MCF 10A (cell line): ENCODE data around the gene CLCA1. TPM values are rescaled to one million over a fixed set of nuclear protein-coding genes. Genes with fewer than 3 reads are reported as not detected.

Experiments used
- BruUV-seq: library from RNA; stranded (reverse); fragments of 400-500 nt; replicated peaks from 2 replicates; lab custom pipeline; 2021; lab: Mats Ljungman, UMichigan
- CTCF ChIA-PET: fragments of 300-600 bp; sonication (Branson Sonifier 250); formaldehyde crosslinking; extraction: SDS; loops from one replicate; lab custom pipeline; 2021; ENCODE audit warnings: antibody characterized with exemption, inconsistent platforms; lab: Yijun Ruan, JAX
- POLR2A ChIA-PET: fragments of 300-600, 350-650 bp; sonication (Branson Sonifier 250); formaldehyde crosslinking; extraction: SDS; loops from one replicate; lab custom pipeline; 2020; ENCODE audit warnings: antibody characterized with exemption, inconsistent platforms; lab: Yijun Ruan, JAX
- DNase-seq: peaks from one replicate; pipeline ENCODE4 v3.0.0-alpha.2; 2018; ENCODE audit not compliant: unreplicated experiment
- H3K27ac Mint-ChIP-seq: one replicate; pipeline ENCODE4 v1.8.0; 2022; ENCODE audit warnings: mild to moderate bottlenecking, low read depth, mixed read lengths; ENCODE audit not compliant: unreplicated experiment
- H3K27me3 Mint-ChIP-seq: one replicate; pipeline ENCODE4 v1.8.0; 2022; ENCODE audit warnings: mixed read lengths; ENCODE audit not compliant: insufficient read depth, unreplicated experiment
- H3K36me3 Mint-ChIP-seq: one replicate; pipeline ENCODE4 v1.8.0; 2022; ENCODE audit warnings: mild to moderate bottlenecking, moderate library complexity, mixed read lengths; ENCODE audit not compliant: insufficient read depth, unreplicated experiment
- H3K4me1 Mint-ChIP-seq: one replicate; pipeline ENCODE4 v1.8.0; 2022; ENCODE audit warnings: mixed read lengths; ENCODE audit not compliant: insufficient read depth, unreplicated experiment
- H3K4me3 Mint-ChIP-seq: one replicate; pipeline ENCODE4 v1.8.0; 2022; ENCODE audit warnings: mild to moderate bottlenecking, moderate library complexity, mixed read lengths; ENCODE audit not compliant: unreplicated experiment
- H3K9me3 Mint-ChIP-seq: one replicate; pipeline ENCODE4 v1.8.0; 2022; ENCODE audit warnings: mixed read lengths; ENCODE audit not compliant: unreplicated experiment
- CTCF ChIP-seq: fragments of 200-600 bp; IDR thresholded peaks from one replicate; pipeline ENCODE4 v1.8.0; 2022; ENCODE audit warnings: antibody characterized with exemption, mild to moderate bottlenecking; ENCODE audit not compliant: unreplicated experiment
- intact Hi-C: fragments of 100-400 bp; cut with micrococcal nuclease; formaldehyde crosslinking; loops from 2 replicates; pipeline ENCODE4 v1.14.1; 2022
- total RNA-seq: library from RNA; stranded (reverse); gene quantifications from 2 replicates; pipeline ENCODE4 v1.2.3, GENCODE V29; 2022

Gene CLCA1
- total RNA-seq, 1 experiment from 2014 or later, result not detected

DNA sequence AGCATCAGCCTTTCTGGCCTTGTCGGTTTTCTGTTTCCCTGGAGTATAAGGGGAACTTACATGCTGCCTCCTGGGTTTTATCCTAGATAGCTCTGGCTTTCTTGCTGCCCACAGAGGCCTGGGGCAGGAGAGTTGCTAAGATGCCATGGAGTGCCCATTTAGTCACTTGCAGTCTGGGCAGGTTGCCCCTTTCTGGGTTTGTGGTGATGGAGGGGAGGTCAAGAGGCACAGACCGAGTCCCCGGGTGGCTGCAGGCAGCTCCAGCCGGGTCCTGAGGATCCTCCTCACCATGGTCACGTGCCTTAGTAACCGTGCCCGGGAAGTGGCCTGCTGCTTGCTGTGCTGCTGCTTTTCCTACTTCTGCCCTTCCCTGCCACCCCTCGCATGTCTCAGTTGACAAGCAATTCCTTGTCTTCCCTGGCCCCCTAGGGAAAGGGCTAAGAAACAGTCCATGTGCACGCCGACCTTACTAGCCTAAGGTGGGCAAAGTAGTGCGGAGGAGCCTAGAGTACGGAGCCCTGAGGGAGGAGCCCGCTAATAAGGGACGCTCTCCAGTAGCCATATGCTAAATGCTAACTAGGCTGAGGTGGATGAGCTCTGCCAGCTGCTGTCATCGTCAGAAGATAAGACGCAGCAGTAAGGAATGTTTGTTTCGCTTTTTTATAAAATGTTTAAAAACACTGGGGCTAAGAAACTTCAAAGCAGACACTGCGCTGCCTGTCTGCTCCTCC lies 34.8 kb downstream of the CLCA1 start:
- Mint-ChIP-seq H3K36me3 (no peaks in the 10 kb centered on the region), H3K27me3 (no peaks in the 10 kb centered on the region), H3K4me3 (no peak overlapping the region), H3K4me1 (no peaks in the 10 kb centered on the region), H3K27ac (no peak overlapping the region), H3K9me3 (no peaks in the 10 kb centered on the region)
- no peak for DNase-seq
- intact Hi-C loops, result loop anchor here (5.0 to 10.0 kb wide), 2 partner anchors 181 to 464 kb away; no protein-coding TSS in a partner anchor
- BruUV-seq, result no TSS peak
- TF ChIP-seq CTCF, result no peak
- ChIA-PET CTCF (interaction anchor here (0.6 to 5.5 kb wide), 11 partner anchors 12 to 712 kb away, joined by 3 to 77 read pairs (median 7); no protein-coding TSS in a partner anchor), POLR2A (interaction anchor here (0.6 to 1.1 kb wide), 3 partner anchors 26 to 203 kb away, joined by 3 read pairs; no protein-coding TSS in a partner anchor)

GRCh38 chr1:86504137-86504479 lies 35.4 kb downstream of the CLCA1 start:
- ChIA-PET POLR2A (interaction anchor here (0.6 to 1.1 kb wide), 3 partner anchors 26 to 202 kb away, joined by 3 read pairs; no protein-coding TSS in a partner anchor), CTCF (interaction anchor here (0.6 to 5.5 kb wide), 15 partner anchors 11 to 712 kb away, joined by 3 to 77 read pairs (median 5); no protein-coding TSS in a partner anchor)
- no peak for TF ChIP-seq CTCF
- Mint-ChIP-seq H3K36me3 (no peaks in the 10 kb centered on the region), H3K27ac (no peak overlapping the region), H3K4me1 (no peaks in the 10 kb centered on the region), H3K4me3 (no peak overlapping the region), H3K27me3 (no peaks in the 10 kb centered on the region), H3K9me3 (no peaks in the 10 kb centered on the region)
- no TSS peak for BruUV-seq
- intact Hi-C loops, result loop anchor here (5.0 to 10.0 kb wide), 2 partner anchors 181 to 463 kb away; no protein-coding TSS in a partner anchor
- DNase-seq, result no peak

DNA sequence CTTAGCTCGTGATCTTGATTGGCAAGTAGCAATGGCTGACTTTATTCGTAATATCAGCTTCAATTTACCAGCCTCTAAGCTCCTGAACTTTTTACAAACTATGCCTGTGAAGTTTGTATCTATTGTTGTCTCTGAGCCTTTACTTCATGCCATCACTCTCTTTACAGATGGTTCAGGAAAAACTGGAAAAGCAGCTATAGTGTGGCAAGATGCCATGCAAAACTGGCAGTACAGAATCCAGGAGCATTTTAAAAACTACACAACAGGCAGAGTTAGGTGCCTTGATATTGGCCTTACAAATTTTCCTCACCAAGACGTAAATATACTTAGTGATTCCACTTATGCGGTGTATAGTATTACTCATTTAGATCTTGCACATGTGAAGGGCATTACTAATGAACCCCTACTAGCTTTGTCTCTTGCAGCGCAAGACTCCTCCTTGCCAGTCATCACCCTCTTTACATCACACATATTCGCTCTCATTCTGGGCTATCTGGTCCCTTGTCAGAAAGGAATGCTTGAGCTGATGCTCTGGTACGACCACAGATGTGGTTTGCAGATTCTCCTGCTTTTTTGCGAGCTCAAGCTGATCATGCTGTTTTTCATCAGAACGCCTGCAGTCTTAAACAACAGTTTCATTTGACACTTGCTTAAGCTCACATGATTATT lies 36.3 kb downstream of the CLCA1 start:
- Mint-ChIP-seq H3K4me3 (no peak overlapping the region), H3K27ac (no peak overlapping the region), H3K4me1 (no peaks in the 10 kb centered on the region), H3K36me3 (no peaks in the 10 kb centered on the region), H3K9me3 (no peaks in the 10 kb centered on the region), H3K27me3 (no peaks in the 10 kb centered on the region)
- intact Hi-C loops, result loop anchor here (5.0 to 10.0 kb wide), 2 partner anchors 180 to 462 kb away; no protein-coding TSS in a partner anchor
- no peak for DNase-seq
- BruUV-seq, result no TSS peak
- TF ChIP-seq CTCF, result no peak
- CTCF ChIA-PET, result interaction anchor here (0.5 to 2.7 kb wide), 20 partner anchors 8 to 1475 kb away, joined by 3 to 18 read pairs (median 4); no protein-coding TSS in a partner anchor
- POLR2A ChIA-PET, result interaction anchor here (1.1 to 2.2 kb wide), 2 partner anchors 182 to 200 kb away, joined by 3 to 10 read pairs; partner anchors contain the start of gene SH3GLB1

DNA sequence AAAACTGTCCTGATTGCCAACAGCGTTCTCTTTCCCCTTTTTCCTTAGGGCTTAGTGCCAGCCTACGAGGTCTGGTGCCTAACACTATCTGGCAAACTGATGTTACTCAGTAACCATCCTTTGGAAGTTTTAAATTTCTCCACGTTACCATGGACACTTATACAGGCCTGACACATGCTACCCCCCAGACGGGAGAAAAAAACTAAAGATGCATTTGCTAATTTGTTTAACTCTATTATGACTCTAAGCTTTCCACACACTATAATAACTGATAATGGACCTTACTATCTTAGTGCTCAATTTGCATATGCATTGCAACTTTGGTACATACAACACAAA lies 36.8 kb downstream of the CLCA1 start:
- intact Hi-C loops, result loop anchor here (10.0 kb wide), 1 partner anchor 179 kb away; no protein-coding TSS in a partner anchor
- CTCF ChIA-PET, result interaction anchor here (0.5 to 2.7 kb wide), 14 partner anchors 8 to 1474 kb away, joined by 3 to 18 read pairs (median 4); no protein-coding TSS in a partner anchor
- no peak for DNase-seq
- BruUV-seq, result no TSS peak
- H3K4me1 Mint-ChIP-seq, result no peaks in the 10 kb centered on the region
- no peaks in the 10 kb centered on the region for H3K27me3 Mint-ChIP-seq
- H3K27ac Mint-ChIP-seq, result no peak overlapping the region
- no peak for TF ChIP-seq CTCF
- H3K4me3 Mint-ChIP-seq, result no peak overlapping the region
- H3K9me3 Mint-ChIP-seq, result no peaks in the 10 kb centered on the region
- H3K36me3 Mint-ChIP-seq, result no peaks in the 10 kb centered on the region
- POLR2A ChIA-PET, result interaction anchor here (2.2 kb wide), 1 partner anchor 199 kb away, joined by 10 read pairs; the partner anchor contains the start of gene SH3GLB1
